OCI-LY1 (cell line): ENCODE data around the gene SSBP3.

Experiments used
- CTCF ChIP-seq: fragments of 200-600 bp; sonication (generic), shearing (Covaris generic); IDR thresholded peaks from 2 replicates; pipeline ENCODE4 v1.5.1; 2017; ENCODE audit warnings: mild to moderate bottlenecking, antibody characterized with exemption, low read length, moderate library complexity, mixed read lengths
- EZH2 ChIP-seq: fragments of 200-600 bp; sonication (generic), shearing (Covaris generic); IDR thresholded peaks from 2 replicates; pipeline ENCODE4 v1.8.0; 2017; ENCODE audit warnings: borderline replicate concordance, mixed run types, mild to moderate bottlenecking, antibody characterized with exemption, low read length, moderate library complexity, mixed read lengths

GRCh38 chr1:54396261-54396933, 9.8 kb downstream of the SSBP3 start:
- no peak for TF ChIP-seq CTCF
- no peak for TF ChIP-seq EZH2
